CD4-positive, alpha-beta memory T cell (primary cell): ENCODE data around the gene AIP. TPM values are rescaled to one million over a fixed set of nuclear protein-coding genes. Genes with fewer than 3 reads are reported as not detected.
"Not testable (repeated sequence)": the region's sequence is repeated elsewhere in the genome, so short reads cannot be mapped to it uniquely, and the experiment has no call there.

ENCODE experiments used
- CTCF ChIA-PET: fragments of 350-600 bp; sonication (Branson Sonifier 250); formaldehyde crosslinking; loops from one replicate; lab custom pipeline; 2021; ENCODE audit warnings: inconsistent platforms; ENCODE audit not compliant: partially characterized antibody; lab: Charles Lee
- POLR2A ChIA-PET: fragments of 350-600 bp; sonication (Branson Sonifier 250); formaldehyde crosslinking; loops from one replicate; lab custom pipeline; 2021; ENCODE audit not compliant: partially characterized antibody; lab: Charles Lee
- DNase-seq, 5 donors: peaks; one replicate each; pipeline versions ENCODE4 v3.0.0 to v3.0.0-alpha.2; 2020 to 2022; ENCODE audit warnings: mixed read lengths in 1 of 5
- H3K27ac ChIP-seq: one replicate; pipeline ENCODE4 v1.7.0; 2013; ENCODE audit warnings: low read depth, low read length
- H3K27me3 ChIP-seq: 2 replicates; pipeline ENCODE4 v1.7.0; 2013; ENCODE audit warnings: mild to moderate bottlenecking, low read length, moderate library complexity; ENCODE audit not compliant: insufficient read depth
- H3K36me3 ChIP-seq: 2 replicates; pipeline ENCODE4 v1.7.0; 2013; ENCODE audit warnings: mild to moderate bottlenecking, low read length, moderate library complexity; ENCODE audit not compliant: insufficient read depth
- H3K4me1 ChIP-seq: 2 replicates; pipeline ENCODE4 v1.7.0; 2013; ENCODE audit warnings: mild to moderate bottlenecking, low read length, moderate library complexity; ENCODE audit not compliant: insufficient read depth
- H3K4me3 ChIP-seq, 2 donors: one replicate each; pipeline ENCODE4 v1.7.0; 2013; ENCODE audit warnings: low read length in 2 of 2, mild to moderate bottlenecking in 1 of 2
- H3K9me3 ChIP-seq, 2 donors: one replicate each; pipeline ENCODE4 v1.7.0; 2013; ENCODE audit warnings: low read length in 2 of 2, control low read depth in 1 of 2; ENCODE audit not compliant: control insufficient read depth in 1 of 2
- H3K27ac Mint-ChIP-seq, 7 donors: one replicate each; pipeline ENCODE4 v1.8.0; 2020 to 2021; ENCODE audit warnings: mixed read lengths in 7 of 7, mild to moderate bottlenecking in 6 of 7, inconsistent platforms in 3 of 7, moderate library complexity in 3 of 7
- H3K27me3 Mint-ChIP-seq, 2 donors: one replicate each; pipeline ENCODE4 v1.8.0; 2020 to 2021; ENCODE audit warnings: mixed read lengths in 2 of 2
- H3K36me3 Mint-ChIP-seq, 2 donors: one replicate each; pipeline ENCODE4 v1.8.0; 2020 to 2021; ENCODE audit warnings: mixed read lengths in 2 of 2, inconsistent platforms in 1 of 2, mild to moderate bottlenecking in 1 of 2
- H3K4me1 Mint-ChIP-seq, 4 donors: one replicate each; pipeline ENCODE4 v1.8.0; 2020 to 2021; ENCODE audit warnings: mixed read lengths in 4 of 4, mild to moderate bottlenecking in 1 of 4
- H3K4me3 Mint-ChIP-seq, 8 donors: one replicate each; pipeline ENCODE4 v1.8.0; 2020 to 2021; ENCODE audit warnings: mixed read lengths in 8 of 8, mild to moderate bottlenecking in 7 of 8, moderate library complexity in 6 of 8, inconsistent platforms in 3 of 8
- H3K9me3 Mint-ChIP-seq, 8 donors: one replicate each; pipeline ENCODE4 v1.8.0; 2020 to 2021; ENCODE audit warnings: mixed read lengths in 8 of 8, mild to moderate bottlenecking in 5 of 8, inconsistent platforms in 3 of 8, moderate library complexity in 1 of 8
- intact Hi-C: fragments of 100-400 bp; cut with micrococcal nuclease; formaldehyde crosslinking; loops from one replicate; pipeline ENCODE4 v1.15.1; 2023
- polyA plus RNA-seq, 2 donors: library from polyadenylated mRNA; unstranded; fragments of 300-500 nt; fragmentation: Illumina TruSeq; gene quantifications; one replicate each; pipeline ENCODE4 v1.2.3, GENCODE V29; 2021
- total RNA-seq, 2 experiments: library from RNA; stranded (reverse); gene quantifications; one replicate each; pipeline ENCODE4 v1.2.3, GENCODE V29; 2021

AIP gene
- total and polyA plus RNA-seq, 4 experiments from 2014 or later = 131 to 185 (median 142) TPM

GRCh38 chr11:67477344-67478050 lies 5.3 kb upstream of the AIP start:
- H3K4me3 Mint-ChIP-seq, H3K4me1 ChIP-seq, H3K27me3 ChIP-seq, H3K36me3 ChIP-seq, H3K27ac Mint-ChIP-seq, H3K36me3 Mint-ChIP-seq, H3K9me3 Mint-ChIP-seq, H3K4me3 ChIP-seq, H3K9me3 ChIP-seq, intact Hi-C loops, H3K4me1 Mint-ChIP-seq, DNase-seq, H3K27ac ChIP-seq, H3K27me3 Mint-ChIP-seq: not testable (repeated sequence)
- ChIA-PET CTCF (interaction anchor here (1.3 to 1.6 kb wide), 2 partner anchors 87 to 94 kb away, joined by 3 to 4 read pairs; no protein-coding TSS in a partner anchor), POLR2A (interaction anchor here (0.6 to 3.1 kb wide), 5 partner anchors 8 to 61 kb away, joined by 3 to 15 read pairs (median 3); partner anchors contain the start of genes PTPRCAP and TMEM134)

- no peak for DNase-seq
- H3K9me3 Mint-ChIP-seq = no peaks in the 10 kb centered on the region
- ChIA-PET CTCF (interaction anchor here (0.6 to 1.7 kb wide), 12 partner anchors 8 to 91 kb away, joined by 3 to 9 read pairs (median 4); partner anchors contain the start of genes PPP1CA, PTPRCAP, RAD9A and TMEM134), POLR2A (interaction anchor here (0.8 to 16.2 kb wide), 25 partner anchors 9 to 364 kb away, joined by 3 to 279 read pairs (median 8); partner anchors contain the start of genes CDK2AP2, CORO1B, KDM2A and PITPNM1)
- no peaks in the 10 kb centered on the region for H3K27me3 Mint-ChIP-seq
- H3K4me1 Mint-ChIP-seq = peaks cover 33 to 51% (median 43%) of the 10 kb centered on the region in 4 donors
- no peaks in the 10 kb centered on the region for H3K9me3 ChIP-seq
- H3K4me1 ChIP-seq = peaks cover 49% of the 10 kb centered on the region
- peak overlapping the region; percentile 91 for H3K27ac ChIP-seq
- H3K4me3 ChIP-seq = peak overlapping the region; percentile 64 to 78
- no peaks in the 10 kb centered on the region for H3K27me3 ChIP-seq
- peaks cover under 1 to 17% of the 10 kb centered on the region in 2 donors for H3K36me3 Mint-ChIP-seq
- no peaks in the 10 kb centered on the region for H3K36me3 ChIP-seq
- H3K27ac Mint-ChIP-seq = peak overlapping the region; percentile 94 to 100 (median 99)
- peak overlapping the region; percentile 95 to 100 (median 98) for H3K4me3 Mint-ChIP-seq
- intact Hi-C loops = loop anchor here (1.0 to 2.0 kb wide), 2 partner anchors 13 to 130 kb away; partner anchors contain the start of genes POLD4 and TMEM134
Measured at GRCh38 chr11:67482275-67482826, 475 bp upstream of the AIP start.

GRCh38 chr11:67483831-67484665 lies 1.2 kb downstream of the AIP start:
- Histone ChIP-seq H3K9me3 (no peaks in the 10 kb centered on the region), H3K36me3 (peaks cover 11% of the 10 kb centered on the region), H3K4me3 (peak overlapping the region; percentile 64 to 78), H3K27ac (peak overlapping the region; percentile 91), H3K4me1 (peaks cover 66% of the 10 kb centered on the region), H3K27me3 (no peaks in the 10 kb centered on the region)
- ChIA-PET POLR2A (interaction anchor here (0.5 to 16.2 kb wide), 29 partner anchors 8 to 1366 kb away, joined by 3 to 279 read pairs (median 7); partner anchors contain the start of genes CORO1B, PITPNM1, POLD4 and PPP1CA), CTCF (interaction anchor here (0.6 to 2.1 kb wide), 7 partner anchors 15 to 316 kb away, joined by 3 to 9 read pairs (median 3); partner anchors contain the start of genes PPP1CA and TMEM134)
- Mint-ChIP-seq H3K4me3 (peak overlapping the region; percentile 95 to 100 (median 98)), H3K27ac (peak overlapping the region; percentile 94 to 100 (median 99)), H3K27me3 (no peaks in the 10 kb centered on the region), H3K9me3 (no peaks in the 10 kb centered on the region), H3K36me3 (peaks cover 9 to 33% of the 10 kb centered on the region in 2 donors), H3K4me1 (peaks cover 42 to 68% (median 54%) of the 10 kb centered on the region in 4 donors)
- intact Hi-C loops = loop anchor here (1.0 to 2.0 kb wide), 6 partner anchors 20 to 131 kb away; partner anchors contain the start of genes POLD4, PTPRCAP and RAD9A
- DNase-seq = peak; percentile 73 to 86 (median 79)

GRCh38 chr11:67484847-67485311 lies 2.1 kb downstream of the AIP start:
- H3K27ac ChIP-seq = peak overlapping the region; percentile 91

GRCh38 chr11:67485873-67486361 lies 3.1 kb downstream of the AIP start:
- Histone ChIP-seq H3K4me3 (peak overlapping the region in 1 of 2 donors; percentile 45), H3K36me3 (peaks cover 29% of the 10 kb centered on the region), H3K27ac (peak overlapping the region; percentile 66), H3K4me1 (peaks cover 71% of the 10 kb centered on the region)
- H3K9me3 Mint-ChIP-seq, intact Hi-C loops, H3K9me3 ChIP-seq, H3K27me3 Mint-ChIP-seq, H3K27me3 ChIP-seq: not testable (repeated sequence)
- Mint-ChIP-seq H3K27ac (peak overlapping the region; percentile 86 to 99 (median 95)), H3K4me3 (peak overlapping the region; percentile 69 to 100 (median 96)), H3K4me1 (peaks cover 46 to 74% (median 61%) of the 10 kb centered on the region in 4 donors), H3K36me3 (peaks cover 18 to 46% of the 10 kb centered on the region in 2 donors)
- peak; percentile 36 to 63 (median 46) for DNase-seq
- ChIA-PET POLR2A (interaction anchor here (0.6 to 16.2 kb wide), 15 partner anchors 10 to 208 kb away, joined by 3 to 279 read pairs (median 15); partner anchors contain the start of genes PITPNM1, POLD4, PPP1CA and PTPRCAP), CTCF (interaction anchor here (1.1 to 2.1 kb wide), 5 partner anchors 17 to 129 kb away, joined by 3 to 9 read pairs (median 4); partner anchors contain the start of gene PPP1CA)

More at GRCh38 chr11:67484847-67485311, 2.1 kb downstream of the AIP start:
- peak; percentile 44 to 86 (median 50) for DNase-seq
- Mint-ChIP-seq H3K4me1 (peaks cover 46 to 73% (median 59%) of the 10 kb centered on the region in 4 donors), H3K36me3 (peaks cover 13 to 38% of the 10 kb centered on the region in 2 donors), H3K27me3 (no peaks in the 10 kb centered on the region), H3K4me3 (peak overlapping the region; percentile 95 to 100 (median 98)), H3K9me3 (no peaks in the 10 kb centered on the region), H3K27ac (peak overlapping the region; percentile 94 to 100 (median 99))
- H3K27me3 ChIP-seq = no peaks in the 10 kb centered on the region
- H3K36me3 ChIP-seq = peaks cover 19% of the 10 kb centered on the region
- H3K4me1 ChIP-seq = peaks cover 71% of the 10 kb centered on the region
- peak overlapping the region; percentile 32 to 78 for H3K4me3 ChIP-seq
- CTCF ChIA-PET = interaction anchor here (0.7 to 2.1 kb wide), 5 partner anchors 15 to 128 kb away, joined by 3 to 9 read pairs (median 3); partner anchors contain the start of gene PPP1CA
- POLR2A ChIA-PET = interaction anchor here (0.7 to 16.2 kb wide), 21 partner anchors 8 to 213 kb away, joined by 3 to 279 read pairs (median 15); partner anchors contain the start of genes CORO1B, PITPNM1, POLD4 and PPP1CA
- no peaks in the 10 kb centered on the region for H3K9me3 ChIP-seq
- intact Hi-C loops = loop anchor here (1.0 kb wide), 3 partner anchors 21 to 94 kb away; partner anchors contain the start of genes PTPRCAP and RAD9A
